Hematopoietic multipotent progenitor cell treated with erythropoietin and hydrocortisone succinate and interleukin-3 and kit ligand, for 17 days (in vitro differentiated cells): ENCODE data around the gene COMMD3.

Experiments
- DNase-seq: peaks from one replicate; pipeline ENCODE4 v3.0.0-alpha.2; 2015; ENCODE audit warnings: low spot score

Gene COMMD3

DNA sequence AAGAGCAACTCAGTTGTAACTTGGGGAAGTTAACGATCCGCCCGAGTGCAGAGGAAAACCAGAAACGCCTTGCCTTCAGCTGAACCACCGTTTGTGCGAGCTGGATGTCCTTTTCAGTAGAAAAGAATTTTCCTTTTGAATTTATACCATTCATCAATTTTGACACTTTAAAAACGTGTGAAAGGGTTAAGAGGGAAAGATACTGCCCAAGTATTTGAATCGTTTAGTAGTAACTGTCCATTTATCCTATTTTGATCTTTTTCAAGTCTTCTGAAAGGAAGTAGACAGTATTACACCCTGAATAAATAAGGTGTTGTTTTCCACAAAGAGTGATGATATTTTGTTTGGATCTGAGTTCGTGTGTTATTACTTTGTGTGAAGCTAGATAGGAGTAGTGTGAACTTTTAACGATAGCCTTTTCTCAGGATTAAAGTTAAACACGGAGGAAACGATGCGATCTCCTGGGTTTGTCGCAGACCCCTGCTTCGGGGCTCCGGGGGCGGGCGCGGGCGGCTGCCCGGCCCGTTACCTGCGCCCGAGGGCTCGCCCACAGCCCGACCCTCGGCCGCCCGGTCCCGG, 3.9 kb downstream of the COMMD3 start:
- DNase-seq, result peak; percentile 43

DNA sequence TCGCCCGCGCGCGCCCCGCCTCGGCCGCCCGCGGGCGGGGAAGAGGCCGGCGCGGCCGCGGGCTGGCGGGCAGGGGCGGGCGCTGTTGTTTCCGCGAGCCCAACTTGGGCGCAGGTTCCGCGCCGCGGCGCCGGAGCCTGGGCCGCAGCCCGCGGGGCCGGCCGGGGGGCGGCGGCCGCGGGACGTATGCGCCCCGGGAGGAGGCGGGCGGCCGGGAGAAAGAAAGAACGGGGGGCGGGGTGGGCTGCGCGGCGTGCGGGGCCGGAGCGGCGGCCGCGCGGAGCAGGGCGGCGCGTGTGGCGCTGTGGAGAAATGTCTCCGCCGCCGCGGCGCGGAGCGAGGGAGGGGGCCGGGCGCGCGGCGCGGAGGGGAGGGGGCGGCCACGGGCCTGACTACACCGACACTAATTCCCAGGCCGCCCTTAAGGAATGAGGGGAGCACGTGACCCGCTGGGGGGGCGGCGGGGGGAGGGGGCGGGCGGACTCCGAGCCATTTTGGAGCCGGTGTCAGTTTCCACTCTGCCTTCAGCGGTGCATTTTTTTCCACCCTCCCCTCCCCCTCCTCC, 4.5 kb downstream of the COMMD3 start, which contains the start of gene BMI1:
BMI1 (plus strand) TSS at position 509 of the 565 bp plus-strand sequence. CDS start 5,351 bp downstream, outside the sequence.
- DNase-seq, result peak; percentile 63

- DNase-seq, result peak; percentile 60
These were observed 5.2 kb downstream of the COMMD3 start for GRCh38 chr10:22321156-22321923.

GRCh38 chr10:22321924-22322640, 5.9 kb downstream of the COMMD3 start:
- peak; percentile 25 for DNase-seq

DNA sequence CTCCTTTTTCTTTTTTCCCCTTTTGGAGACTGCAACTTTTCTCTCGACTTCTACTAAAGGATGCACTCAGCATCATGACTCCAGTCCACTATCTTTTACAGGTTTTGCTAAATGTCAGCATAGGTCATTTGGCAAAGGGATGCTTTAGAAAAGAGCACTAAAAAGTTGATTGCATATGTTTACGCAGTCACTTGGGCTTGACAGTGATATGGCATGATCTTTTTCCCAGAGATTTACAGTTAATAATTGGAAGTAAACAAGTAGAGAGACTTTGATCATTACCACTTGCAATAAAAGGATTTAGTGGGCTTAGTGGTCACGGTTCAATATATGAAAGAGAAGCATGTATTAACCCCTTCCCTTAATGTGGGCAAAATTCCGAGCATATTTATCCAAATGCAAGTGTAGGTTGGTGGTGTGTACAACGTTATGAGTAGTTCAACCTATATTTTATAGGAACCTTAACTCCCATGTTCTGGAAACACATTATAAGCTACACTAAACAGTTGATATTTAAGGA, 6.5 kb downstream of the COMMD3 start:
- peak; percentile 32 for DNase-seq

- DNase-seq, result no peak
These were observed 7.5 kb downstream of the COMMD3 start for GRCh38 chr10:22323538-22324305.

DNA sequence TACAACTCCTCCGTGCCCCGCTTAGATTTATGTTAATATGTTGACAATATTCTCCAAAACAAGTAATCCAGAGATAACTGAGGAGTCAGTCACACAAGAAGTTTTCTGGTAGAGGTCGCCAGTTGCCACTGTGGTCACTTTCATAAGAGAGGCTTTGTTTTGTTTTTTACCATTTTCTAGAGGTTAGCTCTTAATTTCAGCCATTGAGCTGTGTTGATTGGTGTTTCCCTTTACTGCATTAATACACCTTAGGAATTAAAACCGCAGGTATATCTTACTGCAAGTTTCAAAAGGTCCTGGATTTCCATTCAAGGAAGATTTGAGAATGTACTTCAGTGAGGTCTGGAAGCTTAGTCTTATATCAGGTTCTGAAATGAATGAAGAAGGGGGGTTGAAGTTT, 8.2 kb downstream of the COMMD3 start:
- no peak for DNase-seq

GRCh38 chr10:22324893-22325271, 8.7 kb downstream of the COMMD3 start:
- DNase-seq, result no peak

DNA sequence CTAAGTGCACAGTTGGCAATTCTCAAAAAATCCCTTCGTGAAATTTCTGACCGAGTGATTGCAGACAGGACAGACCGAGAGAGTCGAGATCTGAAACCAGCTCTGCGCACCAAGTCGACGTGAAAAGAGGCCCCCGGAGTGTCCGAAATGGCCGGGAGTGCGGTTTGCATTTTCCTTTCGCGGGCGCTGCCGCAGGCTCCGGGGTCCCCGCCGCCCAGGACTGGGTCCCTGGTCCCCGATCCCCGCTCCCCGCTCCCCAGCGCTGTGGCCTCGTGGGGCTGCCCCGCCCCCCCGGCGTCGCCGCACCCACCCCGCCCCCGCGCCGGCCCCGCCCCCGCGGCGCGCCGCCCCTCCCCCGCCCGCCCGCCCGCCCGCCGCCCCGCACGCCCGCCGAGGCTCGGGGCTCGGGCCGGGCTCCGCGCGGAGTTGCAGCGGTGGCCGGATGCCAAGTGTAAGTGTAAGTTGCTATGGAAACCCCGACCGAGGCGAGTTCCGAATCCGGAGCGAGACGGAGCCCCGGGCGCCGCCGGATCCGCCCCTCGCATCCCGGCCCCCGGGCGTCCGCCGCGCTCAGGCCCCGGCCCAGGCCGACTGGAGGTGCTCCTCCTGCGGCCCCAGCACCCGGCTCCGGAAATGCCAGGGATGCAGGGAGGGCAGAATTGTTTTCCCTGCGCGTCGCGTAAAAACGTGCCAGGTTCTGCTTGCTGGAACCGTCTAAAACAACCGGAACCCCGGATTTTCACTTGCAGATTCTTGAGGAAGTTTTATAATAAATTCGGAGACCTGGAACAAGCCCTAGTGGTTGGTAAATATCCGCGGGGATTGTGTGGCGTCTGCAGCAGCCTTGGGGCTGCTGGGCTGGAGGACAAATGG, 9.3 kb downstream of the COMMD3 start:
- peak; percentile 91 for DNase-seq

DNA sequence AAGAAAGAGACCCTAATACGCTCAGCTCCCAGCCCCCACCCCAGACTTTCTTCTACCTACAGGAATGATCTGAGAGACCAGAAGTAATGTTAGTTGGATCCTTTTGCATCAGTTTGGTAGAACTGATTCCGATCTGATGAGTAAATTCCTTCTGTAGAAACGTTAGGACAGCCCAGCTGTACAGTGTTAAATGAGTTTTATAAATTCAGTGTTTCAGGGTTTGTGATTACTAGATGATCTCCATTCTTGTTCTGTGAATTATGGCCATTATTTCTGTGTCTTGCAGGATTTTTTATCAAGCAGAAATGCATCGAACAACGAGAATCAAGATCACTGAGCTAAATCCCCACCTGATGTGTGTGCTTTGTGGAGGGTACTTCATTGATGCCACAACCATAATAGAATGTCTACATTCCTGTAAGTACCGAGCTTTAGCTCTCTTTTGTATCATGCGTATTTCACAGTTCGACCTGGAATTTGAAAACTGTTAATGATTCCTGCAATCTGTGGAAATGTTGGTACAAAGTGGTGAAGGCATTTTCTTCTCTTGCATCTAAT, 10.0 kb downstream of the COMMD3 start:
- DNase-seq, result no peak

- no peak for DNase-seq
These were observed 13.0 kb downstream of the COMMD3 start for GRCh38 chr10:22329150-22329549.

GRCh38 chr10:22332116-22332692, 16.0 kb downstream of the COMMD3 start:
- DNase-seq, result no peak

GRCh38 chr10:22333167-22333974, 17.2 kb downstream of the COMMD3 start:
- no peak for DNase-seq

DNA sequence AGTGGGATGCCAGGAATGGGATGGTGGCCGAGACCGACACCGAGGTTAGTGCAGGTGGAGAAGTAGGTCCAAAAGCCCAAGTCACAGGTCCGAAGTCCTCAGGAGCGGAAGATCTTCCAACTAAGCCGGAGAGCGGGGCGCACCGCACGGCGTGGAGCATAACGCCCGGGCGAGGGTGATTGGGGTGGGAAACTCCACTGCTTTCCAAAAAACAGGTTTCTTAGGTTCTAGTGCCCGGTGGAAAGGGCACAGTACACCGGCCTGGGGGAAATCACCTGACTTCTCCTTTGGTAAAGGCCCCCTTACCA, 17.7 kb downstream of the COMMD3 start:
- DNase-seq, result no peak

DNA sequence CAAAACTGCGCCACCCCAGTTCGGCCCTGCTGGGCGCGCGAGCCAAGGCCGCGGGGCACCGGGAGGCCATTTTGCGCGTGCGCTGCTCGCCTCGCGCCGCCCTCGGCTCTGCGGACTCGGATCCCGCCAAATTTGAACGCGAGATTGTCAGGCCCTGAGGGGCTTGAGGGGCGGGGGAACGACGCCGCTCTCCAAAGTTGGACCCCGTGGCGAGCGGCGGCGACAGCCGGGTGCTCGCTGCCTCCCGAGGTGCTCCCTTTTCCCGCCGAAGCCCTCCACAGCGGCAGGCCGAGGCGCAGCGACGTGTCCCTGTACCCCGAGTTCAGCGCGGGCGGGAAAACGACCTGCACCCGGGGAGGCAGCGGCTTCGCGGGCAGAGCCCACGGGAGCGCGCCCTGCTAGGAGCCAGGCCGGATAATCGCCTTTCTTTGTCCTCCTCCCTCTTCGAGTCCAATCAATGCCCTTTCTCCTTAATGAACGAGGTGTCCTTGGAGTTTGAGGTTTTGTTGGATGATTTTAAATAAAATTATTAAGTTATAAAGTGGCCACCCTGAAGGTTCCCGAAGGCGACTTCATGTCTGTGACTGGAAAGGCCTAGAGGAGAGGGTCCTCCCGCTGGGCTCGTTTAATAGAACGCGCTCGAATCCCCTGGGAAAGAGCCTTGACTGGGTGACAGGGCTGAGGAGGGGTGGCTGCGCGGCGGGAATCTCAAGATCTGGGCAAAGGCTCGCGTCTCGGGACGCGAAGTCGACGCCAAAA, 18.4 kb downstream of the COMMD3 start:
- DNase-seq, result no peak

DNA sequence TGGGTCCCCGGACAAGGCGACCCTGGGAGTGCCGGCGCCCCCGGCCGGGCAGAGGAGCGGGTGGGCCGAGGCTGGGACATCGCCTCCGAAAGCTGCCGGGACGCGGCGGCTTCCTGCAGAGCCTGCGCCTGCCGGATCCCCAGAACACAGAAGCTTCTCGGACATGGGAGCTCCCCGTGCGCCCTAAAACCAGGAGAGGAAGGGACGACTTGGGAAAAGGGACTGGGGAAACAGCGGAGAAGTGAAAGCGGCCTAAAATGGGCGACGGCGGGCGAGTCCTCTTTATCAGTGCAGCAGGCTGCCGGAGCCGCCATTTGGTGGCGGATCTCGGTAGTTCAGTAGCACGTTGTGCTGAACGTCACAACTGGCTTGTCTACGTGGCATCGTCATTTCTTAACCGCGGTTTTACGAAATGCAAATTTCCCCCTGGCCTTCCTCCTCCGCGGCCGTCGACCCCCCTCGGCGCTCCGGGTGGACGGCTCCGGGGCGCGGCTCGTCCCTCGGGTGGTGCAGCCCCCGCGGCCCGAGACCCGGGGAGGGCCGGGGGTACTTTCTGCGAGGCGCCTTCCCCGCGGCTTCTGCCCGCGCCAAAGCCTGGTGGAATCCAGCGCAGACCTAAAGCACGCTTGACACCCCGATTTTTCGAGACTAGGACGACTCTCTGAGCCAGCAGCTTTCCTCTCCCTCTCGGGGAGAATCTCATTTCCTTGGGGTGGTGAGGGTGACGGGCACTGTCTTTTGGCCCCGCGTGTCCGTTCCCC, 19.2 kb downstream of the COMMD3 start:
- peak; percentile 73 for DNase-seq

DNA sequence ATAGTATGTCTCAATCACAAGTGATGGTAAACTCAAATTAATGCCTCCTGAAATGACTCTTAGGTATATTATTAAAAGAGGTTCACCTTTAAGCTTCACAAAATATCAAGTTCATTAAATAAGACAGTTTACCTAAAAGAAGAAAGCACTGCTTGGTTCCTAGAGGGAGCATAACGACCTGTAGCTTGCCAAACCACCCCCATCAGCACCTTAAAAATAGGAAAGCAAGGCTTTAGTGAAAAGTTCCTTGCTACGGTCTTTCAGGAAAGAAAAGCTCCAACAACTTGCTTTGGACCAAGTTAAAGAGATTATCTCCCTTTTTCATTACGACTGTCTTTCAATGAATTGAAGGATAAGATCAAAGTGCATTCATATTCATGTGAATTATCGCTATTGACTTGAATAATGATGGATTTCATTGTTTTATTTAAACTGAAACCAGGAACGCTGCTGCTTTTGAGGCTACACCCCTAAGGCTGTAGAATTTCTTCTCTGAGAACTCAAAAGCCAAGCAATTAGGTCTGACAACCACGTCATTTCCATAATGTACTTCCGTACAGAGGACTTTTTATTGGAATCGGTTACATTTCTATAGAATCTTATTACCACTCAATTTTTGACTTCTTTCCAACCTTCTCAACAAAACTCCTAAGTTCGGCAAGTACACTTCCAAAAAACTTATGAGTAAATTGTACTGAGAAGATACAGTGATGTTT, 22.2 kb downstream of the COMMD3 start:
- DNase-seq, result peak; percentile 13
